GM18907 (cell line): ENCODE measurements around the gene LRRC32.

Experiments
- ATAC-seq: cut with Tn5 transposase; IDR thresholded peaks from one replicate; pipeline ENCODE4 v1.9.1; 2021; ENCODE audit warnings: mild to moderate bottlenecking, moderate library complexity; ENCODE audit not compliant: unreplicated experiment

LRRC32 gene

GRCh38 chr11:76664578-76665061 is 5.9 kb downstream of the LRRC32 start:
- ATAC-seq: no peak

- ATAC-seq: no peak
Measured at GRCh38 chr11:76663912-76664440, 6.6 kb downstream of the LRRC32 start.

GRCh38 chr11:76663486-76663810 is 7.1 kb downstream of the LRRC32 start:
- no peak for ATAC-seq

- no peak for ATAC-seq
Measured at GRCh38 chr11:76662656-76663485, 7.7 kb downstream of the LRRC32 start.

GRCh38 chr11:76661834-76662434 is 8.6 kb downstream of the LRRC32 start:
- ATAC-seq: no peak

- ATAC-seq: no peak
Measured at GRCh38 chr11:76661306-76661751, 9.2 kb downstream of the LRRC32 start.

GRCh38 chr11:76660533-76661305 is 9.8 kb downstream of the LRRC32 start:
- ATAC-seq: no peak

GRCh38 chr11:76659672-76660532 is 10.6 kb downstream of the LRRC32 start:
- no peak for ATAC-seq

- no peak for ATAC-seq
Measured at GRCh38 chr11:76658651-76659650, 11.6 kb downstream of the LRRC32 start.

GRCh38 chr11:76658231-76658630 is 12.3 kb downstream of the LRRC32 start:
- ATAC-seq: no peak

GRCh38 chr11:76657187-76658170 is 13.1 kb downstream of the LRRC32 start:
- ATAC-seq: no peak

- no peak for ATAC-seq
Measured at GRCh38 chr11:76656571-76657081, 13.9 kb downstream of the LRRC32 start.

GRCh38 chr11:76656050-76656531 is 14.5 kb downstream of the LRRC32 start:
- ATAC-seq: no peak

GRCh38 chr11:76655501-76656049 is 15.0 kb downstream of the LRRC32 start:
- ATAC-seq: no peak

- ATAC-seq: no peak
Measured at GRCh38 chr11:76654980-76655379, 15.6 kb downstream of the LRRC32 start.

- no peak for ATAC-seq
Measured at GRCh38 chr11:76654298-76654851, 16.2 kb downstream of the LRRC32 start.

- no peak for ATAC-seq
Measured at GRCh38 chr11:76653674-76654284, 16.8 kb downstream of the LRRC32 start.
